Measurements from ENCODE around the gene SERHL2.
"Not testable (repeated sequence)": the region's sequence is repeated elsewhere in the genome, so short reads cannot be mapped to it uniquely, and the experiment has no call there.

SERHL2 gene

DNA sequence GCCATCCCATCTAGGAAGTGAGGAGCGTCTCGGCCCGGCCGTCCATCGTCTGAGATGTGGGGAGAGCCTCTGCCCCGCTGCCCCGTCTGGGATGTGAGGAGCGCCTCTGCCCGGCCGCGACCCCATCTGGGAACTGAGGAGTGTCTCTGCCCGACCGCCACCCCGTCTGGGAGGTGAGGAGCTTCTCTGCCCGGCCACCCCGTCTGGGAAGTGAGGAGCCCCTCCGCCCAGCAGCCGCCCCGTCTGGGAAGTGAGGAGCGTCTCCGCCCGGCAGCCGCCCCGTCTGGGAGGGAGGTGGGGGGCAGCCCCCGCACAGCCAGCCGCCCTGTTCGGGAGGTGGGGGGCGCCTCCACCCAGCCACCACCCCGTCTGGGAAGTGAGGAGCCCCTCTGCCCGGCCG lies 53.9 kb downstream of the SERHL2 start:
- DNase-seq (ENCODE audit: low read depth, low spot score), result not testable (repeated sequence)

DNA sequence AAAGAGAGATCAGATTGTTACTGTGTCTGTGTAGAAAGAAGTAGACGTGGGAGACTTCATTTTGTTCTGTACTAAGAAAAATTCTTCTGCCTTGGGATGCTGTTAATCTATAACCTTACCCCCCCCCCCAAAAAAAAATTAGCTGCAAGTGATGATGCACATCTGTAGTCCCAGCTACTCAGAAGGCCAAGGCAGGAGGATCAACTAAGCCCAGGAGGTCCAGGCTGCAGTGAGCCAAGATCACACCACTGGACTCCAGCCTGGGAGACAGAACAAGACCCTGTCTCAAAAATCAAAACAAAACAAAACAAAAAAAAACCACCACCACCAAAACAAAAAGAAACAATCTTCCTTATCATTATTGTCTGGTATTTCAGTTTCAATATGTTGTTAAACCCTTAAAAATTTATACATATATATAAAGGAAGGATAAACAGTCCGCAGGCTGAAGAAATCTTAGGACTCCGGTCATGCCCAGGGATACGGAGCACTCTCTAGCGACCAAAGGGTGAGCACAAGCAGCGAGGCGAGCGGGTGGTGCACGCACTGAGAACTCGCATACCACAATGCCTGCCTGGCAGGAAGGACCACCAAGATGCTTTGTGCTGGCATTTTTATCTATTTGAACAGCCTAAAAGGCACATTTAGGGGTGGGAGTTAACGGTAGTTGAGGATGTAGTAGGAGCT lies 54.5 kb downstream of the SERHL2 start:
- DNase-seq (ENCODE audit: low read depth, low spot score), result no peak

DNA sequence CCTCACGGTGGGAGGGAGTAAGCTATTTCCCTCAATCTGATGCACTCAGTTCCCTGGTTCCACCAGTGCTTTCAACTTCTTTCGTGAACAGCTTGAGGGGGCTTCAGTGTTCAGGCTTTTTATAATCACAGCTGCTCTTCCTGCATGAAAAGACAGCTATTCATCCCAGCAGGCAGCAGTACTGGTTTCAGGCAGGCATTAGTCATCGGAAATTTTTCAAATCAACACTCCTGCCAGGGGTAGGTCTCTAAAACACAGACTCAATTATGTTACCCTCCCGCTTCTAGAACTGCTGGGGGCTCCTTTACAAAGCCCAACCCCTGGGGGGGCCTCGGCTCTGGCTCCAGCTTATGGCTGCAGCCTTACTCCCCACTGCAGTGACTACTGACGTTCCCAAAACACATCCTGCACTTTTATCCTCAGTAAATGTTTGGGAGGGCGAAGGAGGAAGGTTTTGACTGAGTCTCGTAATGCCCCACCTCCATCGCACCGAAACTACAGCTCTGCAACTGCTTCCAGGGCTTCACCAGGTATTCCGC lies 55.1 kb downstream of the SERHL2 start:
- DNase-seq (ENCODE audit: low read depth, low spot score), result peak; percentile 81

DNA sequence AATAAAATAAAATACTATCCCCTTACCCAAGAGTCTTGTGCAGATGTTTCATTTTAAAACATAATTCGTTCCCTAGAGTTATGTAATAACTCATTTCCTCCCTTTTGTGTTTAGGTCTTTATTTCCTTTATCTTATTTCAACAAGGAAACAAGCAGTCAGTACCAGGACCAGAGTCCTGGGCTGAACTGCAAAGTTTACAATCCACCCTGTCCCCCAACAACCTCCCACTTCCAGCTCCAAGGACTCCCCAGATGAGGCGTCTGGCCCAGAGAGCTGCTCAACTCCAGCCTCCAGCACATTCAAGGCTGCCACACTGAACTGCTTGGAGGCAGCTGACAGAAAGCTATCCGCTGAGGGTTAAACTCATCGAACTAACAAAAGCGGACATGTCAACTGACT lies 56.4 kb downstream of the SERHL2 start:
- DNase-seq (ENCODE audit: low read depth, low spot score), result no peak

DNA sequence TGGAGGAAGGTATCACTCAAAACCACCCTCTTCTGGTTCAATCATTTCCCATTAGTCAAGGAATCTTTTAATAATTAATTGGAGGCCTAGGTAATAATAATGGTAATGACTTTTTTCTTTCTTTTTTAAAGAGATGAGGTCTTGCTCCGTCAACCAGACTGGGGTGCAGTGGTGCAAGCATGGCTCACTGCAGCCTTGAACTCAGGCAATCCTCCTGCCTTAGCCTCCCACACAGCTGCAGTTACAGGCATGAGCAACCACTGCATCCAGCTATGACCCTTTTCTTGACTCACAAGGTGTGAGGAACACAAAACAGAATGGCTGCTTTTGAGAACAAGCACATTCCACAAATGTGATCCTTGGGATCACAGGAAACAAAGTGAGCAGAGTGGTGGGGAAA lies 57.3 kb downstream of the SERHL2 start:
- no peak for DNase-seq (ENCODE audit: low read depth, low spot score)

DNA sequence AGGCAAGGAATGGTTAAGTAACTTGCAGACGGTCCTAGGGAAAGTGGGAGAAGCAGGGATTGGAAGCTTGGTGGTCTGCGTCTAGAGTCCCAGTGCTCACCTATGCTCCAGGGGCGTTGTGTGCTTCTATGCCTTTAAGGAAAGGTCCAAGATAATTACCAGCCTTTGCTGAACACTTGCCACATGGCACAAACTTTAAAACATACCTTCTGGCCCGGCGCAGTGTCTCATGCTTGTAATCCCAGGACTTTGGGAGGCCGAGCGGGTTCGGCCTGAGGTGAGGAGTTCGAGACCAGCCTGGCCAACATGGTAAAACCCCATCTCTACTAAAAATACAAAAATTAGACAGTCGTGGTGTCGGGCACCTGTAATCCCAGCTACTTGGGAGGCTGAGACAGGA lies 58.6 kb downstream of the SERHL2 start:
- DNase-seq (ENCODE audit: low read depth, low spot score), result no peak

DNA sequence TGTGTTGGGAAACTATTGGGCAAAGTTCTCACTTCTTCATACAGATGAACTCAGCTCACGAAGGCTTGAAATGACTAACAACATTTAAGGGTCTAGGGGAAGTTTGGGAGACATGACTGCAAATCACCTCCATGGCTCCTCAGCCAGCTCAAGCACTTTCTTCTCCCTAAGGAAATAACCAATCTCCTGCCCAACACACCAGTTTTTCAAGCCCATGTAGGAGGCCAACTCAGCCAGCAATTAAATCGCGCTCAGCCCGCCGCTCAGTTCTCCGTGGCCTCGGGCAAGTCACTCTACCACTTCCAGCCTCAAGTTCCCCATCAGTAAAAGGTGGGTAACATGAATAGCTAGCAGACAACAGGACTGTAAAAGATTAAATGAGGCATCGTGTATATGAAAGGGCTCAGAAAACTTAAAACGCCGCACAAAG lies 60.1 kb downstream of the SERHL2 start:
- peak; percentile 57 for DNase-seq (ENCODE audit: low read depth, low spot score)

DNA sequence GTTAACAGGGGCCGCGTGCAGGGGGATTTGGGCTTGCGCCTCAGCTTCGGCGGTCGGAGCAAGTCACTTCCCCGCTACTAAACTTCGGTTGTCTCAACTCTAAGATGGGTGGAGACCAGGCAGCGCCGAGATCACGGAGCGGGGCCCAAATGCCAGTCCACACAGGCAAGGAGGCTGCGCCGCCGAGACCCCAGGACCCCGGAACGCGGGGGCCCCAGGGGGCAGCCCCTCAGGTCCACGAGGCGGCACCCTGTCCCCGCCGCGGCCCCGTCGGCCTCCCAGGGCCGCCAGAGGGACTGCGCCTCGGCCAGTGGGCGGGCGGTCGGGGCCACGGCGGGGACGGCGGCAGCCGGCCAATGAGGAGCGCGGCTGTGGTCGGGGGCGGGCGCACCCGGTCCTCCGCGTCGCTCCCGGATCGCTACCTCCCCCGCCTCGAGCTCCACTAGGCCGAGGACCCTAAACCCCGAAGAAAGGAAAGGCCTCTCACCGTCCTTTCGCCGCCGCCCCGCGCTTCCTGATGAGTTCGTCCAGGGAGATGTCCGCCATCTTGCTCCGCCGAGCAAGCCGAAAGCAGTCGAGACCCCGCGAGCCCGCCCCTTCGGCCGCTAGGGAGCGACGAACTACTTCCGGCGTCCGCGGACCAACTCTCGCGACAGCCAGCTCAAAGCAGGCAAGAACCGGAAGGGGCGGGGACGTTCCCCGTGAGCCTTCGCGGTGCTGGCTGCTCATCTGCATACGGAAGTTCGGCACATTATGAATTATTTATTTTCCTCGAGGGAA lies 60.7 kb downstream of the SERHL2 start, which contains the start of gene POLDIP3:
TSS of gene POLDIP3 (minus strand) at position 572 of the 780 bp plus-strand sequence. CDS start at position 546, 26 bp downstream.
- peak; percentile 99 for DNase-seq (ENCODE audit: low read depth, low spot score)

DNA sequence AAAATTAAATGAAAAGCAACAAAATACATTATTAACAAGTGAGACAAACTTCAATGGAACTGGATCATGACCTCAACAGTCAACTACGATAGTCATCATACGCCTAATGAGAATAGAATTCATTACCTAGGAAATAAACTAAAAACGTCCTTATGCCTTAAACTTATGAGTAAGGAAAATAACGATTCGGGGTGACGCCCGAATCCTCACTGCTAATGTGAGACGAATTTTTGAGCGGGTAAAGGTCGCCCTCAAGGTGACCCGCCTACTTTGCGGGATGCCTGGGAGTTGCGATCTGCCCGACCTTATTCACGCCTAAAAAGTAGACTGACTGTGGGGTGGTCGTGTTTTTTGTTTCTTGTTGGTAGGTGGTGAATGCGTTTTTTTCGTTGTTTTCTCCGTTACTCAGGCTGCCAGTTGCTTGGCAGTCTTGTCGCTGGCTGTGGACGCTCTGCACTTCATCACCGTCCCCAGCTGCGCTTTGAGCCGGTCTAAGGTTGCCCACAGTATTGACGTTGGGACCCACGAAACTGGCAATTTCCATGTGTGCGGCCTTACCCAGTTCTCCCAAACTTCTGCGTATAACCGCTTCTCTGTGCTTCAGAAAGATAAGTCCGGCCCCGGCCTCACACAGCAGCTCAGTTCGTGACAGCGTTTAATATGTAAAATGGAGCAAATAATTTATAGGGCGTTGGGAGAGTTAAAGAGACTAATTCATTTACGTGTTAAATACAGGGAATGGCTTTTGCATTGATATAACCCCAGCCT lies 61.5 kb downstream of the SERHL2 start:
- DNase-seq (ENCODE audit: low read depth, low spot score), result peak; percentile 98

DNA sequence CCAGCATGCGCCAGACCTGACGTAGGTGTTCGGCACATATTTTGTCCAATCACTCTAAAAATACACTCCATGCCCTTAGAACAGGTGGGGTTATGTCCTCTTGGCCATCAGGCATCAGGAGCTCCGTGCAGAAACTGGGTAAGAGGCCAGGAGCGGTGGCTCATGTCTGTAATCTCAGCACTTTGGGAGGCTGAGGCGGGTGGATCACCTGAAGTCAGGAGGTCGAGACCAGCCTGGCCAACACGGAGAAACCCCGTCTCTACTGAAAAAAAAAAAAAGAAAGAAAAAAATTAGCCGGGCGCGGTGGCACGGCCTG lies 62.1 kb downstream of the SERHL2 start:
- DNase-seq (ENCODE audit: low read depth, low spot score), result not testable (repeated sequence)

DNA sequence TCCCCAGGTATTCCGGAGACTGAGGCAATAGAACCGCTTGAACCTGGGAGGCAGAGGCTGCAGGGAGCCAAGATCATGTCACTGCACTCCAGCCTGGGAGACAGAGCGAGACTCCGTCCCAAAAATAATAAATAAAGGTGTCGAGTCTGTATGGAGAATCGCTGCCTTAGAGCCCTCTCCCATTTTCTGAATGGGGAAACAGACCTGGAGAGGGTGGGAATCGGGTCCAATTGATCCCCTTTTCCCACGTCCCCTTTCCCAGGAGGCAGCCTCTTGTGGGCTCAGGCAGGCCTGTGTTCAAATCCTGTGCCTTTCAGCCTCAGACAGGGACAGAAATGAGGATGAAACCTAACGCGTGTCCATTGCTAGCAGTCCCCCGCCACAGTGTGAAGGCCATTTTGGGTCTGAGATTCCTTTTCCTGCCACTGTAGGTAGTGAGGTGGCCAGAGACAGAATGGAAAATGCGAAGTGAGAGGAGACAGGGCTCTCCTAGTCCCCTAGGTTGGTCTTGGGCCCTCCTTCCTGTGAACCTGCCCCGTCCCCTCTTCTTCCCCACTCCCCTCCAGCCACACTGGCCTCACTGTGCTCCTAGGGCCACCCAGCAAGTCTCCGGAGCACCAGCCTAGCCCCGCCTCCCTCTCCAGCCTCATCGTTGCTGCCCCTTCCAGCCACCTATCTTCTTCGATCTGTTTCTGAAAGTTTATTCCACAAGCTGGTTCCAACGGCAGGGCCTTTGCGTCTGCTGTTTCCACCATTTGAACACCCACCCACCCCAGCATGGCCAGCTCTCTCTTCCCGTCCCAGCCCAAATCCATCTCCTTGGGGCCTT lies 63.6 kb downstream of the SERHL2 start:
- DNase-seq (ENCODE audit: low read depth, low spot score), result no peak

DNA sequence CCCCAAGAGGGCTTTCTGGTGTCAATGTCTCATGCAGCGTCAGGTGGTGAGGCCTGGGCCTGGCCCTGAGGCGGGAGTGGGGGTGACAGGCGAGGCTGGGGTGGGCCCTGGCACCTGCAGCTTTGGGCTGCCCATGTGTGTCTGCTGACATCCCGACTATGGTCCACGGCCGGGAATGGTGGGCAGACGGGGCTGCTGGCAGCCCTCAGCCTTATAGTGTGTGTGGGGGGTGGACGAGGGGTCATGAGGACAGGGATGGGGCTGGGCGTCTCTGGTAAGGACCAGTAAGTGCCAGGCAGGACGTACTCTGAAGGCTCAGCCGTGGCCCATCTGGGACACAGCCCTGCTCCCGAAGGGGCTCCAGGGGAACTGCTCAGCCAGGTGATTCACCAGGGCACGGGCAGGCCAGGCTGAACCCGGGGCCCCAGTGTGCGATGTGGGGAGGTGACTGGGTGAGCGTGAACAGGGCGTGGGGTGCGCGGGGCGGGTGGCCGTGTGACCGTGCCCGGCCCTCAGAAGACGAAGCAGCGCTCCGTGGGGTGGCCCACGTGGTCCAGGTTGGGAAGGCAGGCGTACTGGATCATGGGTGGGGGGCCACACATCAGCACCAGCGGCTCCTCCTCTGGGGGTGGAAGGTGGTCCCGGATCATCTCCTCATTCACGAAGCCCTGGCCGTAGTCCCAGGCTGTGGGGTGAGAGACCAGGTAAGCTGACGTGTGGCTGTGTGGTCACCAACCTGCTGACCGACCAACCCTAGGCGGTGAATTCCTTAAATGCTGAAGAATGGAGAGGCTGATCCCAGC lies 65.7 kb downstream of the SERHL2 start:
- DNase-seq (ENCODE audit: low read depth, low spot score), result no peak

DNA sequence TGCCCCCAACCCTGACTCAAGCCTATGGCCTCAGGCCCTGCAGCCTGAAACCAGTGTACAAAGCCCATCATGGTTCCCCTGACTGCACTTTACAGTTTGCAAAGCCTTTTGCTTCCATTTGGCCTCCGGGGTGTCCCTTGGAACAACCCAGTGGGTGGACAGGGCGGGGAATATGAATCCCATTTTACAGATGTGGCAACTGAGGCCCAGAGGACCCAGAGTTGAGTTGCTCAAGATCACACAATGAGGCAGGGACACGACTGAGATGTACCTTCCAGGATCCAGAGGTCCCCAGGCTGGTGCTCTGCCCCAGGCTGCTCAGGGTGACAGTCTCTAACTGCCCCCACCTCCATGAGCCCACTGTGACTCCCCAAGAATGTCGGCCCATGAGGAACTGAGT lies 66.3 kb downstream of the SERHL2 start:
- DNase-seq (ENCODE audit: low read depth, low spot score), result no peak

DNA sequence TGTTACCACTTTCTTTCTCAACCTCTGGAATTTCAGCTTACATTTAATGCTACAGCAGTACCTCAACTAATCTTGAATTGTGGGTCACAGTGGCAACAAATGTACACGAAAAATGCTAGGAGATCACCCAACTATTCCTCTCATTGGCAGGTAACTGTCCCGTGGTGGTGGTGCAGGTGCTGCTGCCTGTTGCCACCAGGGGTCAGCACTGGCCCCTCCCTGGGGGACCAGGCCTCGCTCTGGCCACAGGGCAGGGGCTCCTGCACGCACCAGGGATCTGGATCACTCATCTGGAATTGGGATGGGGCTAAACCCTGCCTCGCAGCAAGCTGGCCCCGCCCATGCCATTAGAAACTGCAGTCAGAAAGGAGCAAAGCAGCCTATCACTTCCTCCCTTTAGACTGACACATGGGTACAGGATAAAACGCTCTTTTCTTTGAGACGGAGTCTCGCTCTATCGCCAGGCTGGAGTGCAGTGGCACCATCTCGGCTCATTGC lies 67.8 kb downstream of the SERHL2 start:
- peak; percentile 88 for DNase-seq (ENCODE audit: low read depth, low spot score)

DNA sequence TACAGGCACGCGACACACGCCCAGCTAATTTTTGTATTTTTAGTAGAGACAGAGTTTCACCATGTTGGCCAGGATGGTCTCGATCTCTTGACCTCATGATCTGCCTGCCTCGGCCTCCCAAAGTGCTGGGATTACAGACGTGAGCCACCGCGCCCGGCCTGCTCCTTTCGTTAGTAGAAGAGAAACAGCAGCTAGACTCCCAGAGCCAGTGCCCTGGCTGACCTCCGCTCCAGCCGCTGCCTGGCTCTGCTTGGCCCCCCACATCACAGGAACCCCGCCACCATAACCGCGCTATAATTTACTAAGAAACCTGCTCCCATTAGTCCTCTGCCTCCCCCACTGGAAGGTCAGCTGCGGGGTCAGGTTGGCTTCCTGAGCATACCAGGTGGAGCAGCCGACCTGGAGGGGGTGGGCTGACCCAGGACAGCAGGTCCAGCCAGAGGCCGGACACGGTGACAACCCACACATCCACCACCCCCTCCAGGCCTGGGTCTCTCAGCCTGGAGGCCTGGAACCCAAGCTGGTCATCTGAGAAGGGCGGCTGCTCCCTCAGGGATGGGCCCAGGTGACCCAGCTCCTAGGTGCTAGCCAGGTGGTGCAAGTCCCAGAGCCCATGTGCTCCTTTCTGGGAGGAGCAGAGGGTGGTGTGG lies 68.4 kb downstream of the SERHL2 start:
- no peak for DNase-seq (ENCODE audit: low read depth, low spot score)

DNA sequence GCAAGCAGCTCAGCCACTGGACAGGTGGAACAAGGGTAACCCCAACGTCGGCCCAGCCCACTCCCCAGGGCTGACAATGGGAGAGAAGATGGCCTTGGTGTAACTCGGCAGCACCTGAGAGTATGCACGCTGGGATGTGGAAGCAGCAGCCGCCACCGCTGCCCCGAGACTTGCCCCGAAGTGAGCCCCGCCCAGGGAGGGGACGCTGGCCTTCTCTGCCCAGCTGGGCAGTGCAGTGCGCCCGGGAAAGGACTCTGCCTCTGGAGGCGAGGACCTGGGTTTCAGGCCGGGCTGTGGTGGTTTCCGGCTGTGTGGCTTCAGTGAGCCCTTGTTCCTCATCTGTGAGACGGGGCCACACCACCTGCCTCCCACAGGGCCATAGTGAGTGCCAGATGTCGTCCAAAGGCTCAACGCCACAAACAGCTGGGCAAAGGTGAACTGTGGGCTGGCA lies 69.6 kb downstream of the SERHL2 start:
- DNase-seq (ENCODE audit: low read depth, low spot score), result no peak

Measured in astrocyte of the hippocampus (primary cell).